Measurements from ENCODE around the gene EIF3B.
"Not testable (repeated sequence)": the region's sequence is repeated elsewhere in the genome, so short reads cannot be mapped to it uniquely, and the experiment has no call there.

Gene EIF3B

GRCh38 chr7:2376351-2377154, 21.9 kb downstream of the EIF3B start:
- in situ Hi-C loops (cut with MboI; ENCODE audit: low sequenced_read_pairs): no loop called here
- H3K4me3 ChIP-seq: no peak overlapping the region
- no peaks in the 10 kb centered on the region for H3K9me3 ChIP-seq
- no peaks in the 10 kb centered on the region for H3K4me1 ChIP-seq
- H3K36me3 ChIP-seq (replicated peaks): peaks cover 88% of the 10 kb centered on the region
- DNase-seq (ENCODE audit: low spot score in 2 of 2): no peak
- H3K27me3 ChIP-seq (ENCODE audit: low read depth): no peaks in the 10 kb centered on the region

- in situ Hi-C loops (cut with MboI; ENCODE audit: low sequenced_read_pairs); H3K4me1 ChIP-seq; DNase-seq (ENCODE audit: low spot score in 2 of 2); H3K9me3 ChIP-seq; H3K4me3 ChIP-seq; H3K27me3 ChIP-seq (ENCODE audit: low read depth): not testable (repeated sequence)
- peaks cover 85% of the 10 kb centered on the region for H3K36me3 ChIP-seq (replicated peaks)
Observed at GRCh38 chr7:2377492-2377891, 22.9 kb downstream of the EIF3B start.

- in situ Hi-C loops (cut with MboI; ENCODE audit: low sequenced_read_pairs); H3K27me3 ChIP-seq (ENCODE audit: low read depth); DNase-seq (ENCODE audit: low spot score in 2 of 2); H3K4me1 ChIP-seq; H3K9me3 ChIP-seq; H3K4me3 ChIP-seq: not testable (repeated sequence)
- peaks cover 79% of the 10 kb centered on the region for H3K36me3 ChIP-seq (replicated peaks)
Observed at GRCh38 chr7:2378125-2378524, 23.5 kb downstream of the EIF3B start.

GRCh38 chr7:2379161-2379560, 24.5 kb downstream of the EIF3B start:
- Histone ChIP-seq H3K36me3 (replicated peaks) (peaks cover 72% of the 10 kb centered on the region), H3K4me1 (no peaks in the 10 kb centered on the region), H3K4me3 (no peak overlapping the region), H3K27me3 (ENCODE audit: low read depth) (no peaks in the 10 kb centered on the region), H3K9me3 (no peaks in the 10 kb centered on the region)
- in situ Hi-C loops (cut with MboI; ENCODE audit: low sequenced_read_pairs): no loop called here
- DNase-seq (ENCODE audit: low spot score in 2 of 2): no peak

- Histone ChIP-seq H3K4me3 (no peak overlapping the region), H3K4me1 (no peaks in the 10 kb centered on the region), H3K27me3 (ENCODE audit: low read depth) (no peaks in the 10 kb centered on the region), H3K9me3 (no peaks in the 10 kb centered on the region), H3K36me3 (replicated peaks) (peaks cover 64% of the 10 kb centered on the region)
- DNase-seq (ENCODE audit: low spot score in 2 of 2): no peak
- in situ Hi-C loops (cut with MboI; ENCODE audit: low sequenced_read_pairs): no loop called here
Observed at GRCh38 chr7:2379821-2380450, 25.3 kb downstream of the EIF3B start.

GRCh38 chr7:2380461-2380860, 25.8 kb downstream of the EIF3B start:
- Histone ChIP-seq H3K36me3 (replicated peaks) (peaks cover 59% of the 10 kb centered on the region), H3K9me3 (no peaks in the 10 kb centered on the region)
- in situ Hi-C loops (cut with MboI; ENCODE audit: low sequenced_read_pairs): no loop called here

GRCh38 chr7:2381227-2381626, 26.6 kb downstream of the EIF3B start:
- no peaks in the 10 kb centered on the region for H3K27me3 ChIP-seq (ENCODE audit: low read depth)
- peaks cover 51% of the 10 kb centered on the region for H3K36me3 ChIP-seq (replicated peaks)
- no peaks in the 10 kb centered on the region for H3K4me1 ChIP-seq
- H3K4me3 ChIP-seq: no peak overlapping the region
- H3K9me3 ChIP-seq: no peaks in the 10 kb centered on the region
- DNase-seq (ENCODE audit: low spot score in 2 of 2): no peak
- in situ Hi-C loops (cut with MboI; ENCODE audit: low sequenced_read_pairs): no loop called here

More at GRCh38 chr7:2380461-2380860, 25.8 kb downstream of the EIF3B start:
- H3K27me3 ChIP-seq (ENCODE audit: low read depth): no peaks in the 10 kb centered on the region
- no peak for DNase-seq (ENCODE audit: low spot score in 2 of 2)
- H3K4me3 ChIP-seq: no peak overlapping the region
- no peaks in the 10 kb centered on the region for H3K4me1 ChIP-seq

- Histone ChIP-seq H3K4me1 (peaks cover 5% of the 10 kb centered on the region), H3K36me3 (replicated peaks) (peaks cover 43% of the 10 kb centered on the region), H3K4me3 (no peak overlapping the region), H3K27me3 (ENCODE audit: low read depth) (no peaks in the 10 kb centered on the region), H3K9me3 (no peaks in the 10 kb centered on the region)
- DNase-seq (ENCODE audit: low spot score in 2 of 2): no peak
- in situ Hi-C loops (cut with MboI; ENCODE audit: low sequenced_read_pairs): no loop called here
Observed at GRCh38 chr7:2381881-2382509, 27.4 kb downstream of the EIF3B start.

- DNase-seq (ENCODE audit: low spot score in 2 of 2): no peak
- Histone ChIP-seq H3K4me1 (peaks cover 9% of the 10 kb centered on the region), H3K36me3 (replicated peaks) (peaks cover 38% of the 10 kb centered on the region), H3K4me3 (no peak overlapping the region), H3K27me3 (ENCODE audit: low read depth) (no peaks in the 10 kb centered on the region), H3K9me3 (no peaks in the 10 kb centered on the region)
- in situ Hi-C loops (cut with MboI; ENCODE audit: low sequenced_read_pairs): no loop called here
Observed at GRCh38 chr7:2383543-2384274, 29.1 kb downstream of the EIF3B start.

- Histone ChIP-seq H3K4me1 (peaks cover 9% of the 10 kb centered on the region), H3K9me3 (no peaks in the 10 kb centered on the region), H3K36me3 (replicated peaks) (peaks cover 29% of the 10 kb centered on the region), H3K4me3 (no peak overlapping the region), H3K27me3 (ENCODE audit: low read depth) (no peaks in the 10 kb centered on the region)
- in situ Hi-C loops (cut with MboI; ENCODE audit: low sequenced_read_pairs): no loop called here
- no peak for DNase-seq (ENCODE audit: low spot score in 2 of 2)
Observed at GRCh38 chr7:2384354-2385243, 30.0 kb downstream of the EIF3B start.

GRCh38 chr7:2386122-2386521, 31.5 kb downstream of the EIF3B start:
- Histone ChIP-seq H3K36me3 (replicated peaks) (peaks cover 14% of the 10 kb centered on the region), H3K4me1 (peaks cover 18% of the 10 kb centered on the region)
- DNase-seq (ENCODE audit: low spot score in 2 of 2); in situ Hi-C loops (cut with MboI; ENCODE audit: low sequenced_read_pairs); H3K9me3 ChIP-seq; H3K4me3 ChIP-seq; H3K27me3 ChIP-seq (ENCODE audit: low read depth): not testable (repeated sequence)

GRCh38 chr7:2386964-2387669, 32.5 kb downstream of the EIF3B start:
- in situ Hi-C loops (cut with MboI; ENCODE audit: low sequenced_read_pairs): no loop called here
- Histone ChIP-seq H3K9me3 (no peaks in the 10 kb centered on the region), H3K27me3 (ENCODE audit: low read depth) (no peaks in the 10 kb centered on the region), H3K4me1 (peaks cover 18% of the 10 kb centered on the region), H3K4me3 (no peak overlapping the region), H3K36me3 (replicated peaks) (peaks cover 5% of the 10 kb centered on the region; the same call in 1 of the 2 replicates)
- peak; percentile 75 to 77 for DNase-seq (ENCODE audit: low spot score in 2 of 2)

Data from HAP-1 (cell line).